ENCODE measurements around the gene PCDHGB2.

DNA sequence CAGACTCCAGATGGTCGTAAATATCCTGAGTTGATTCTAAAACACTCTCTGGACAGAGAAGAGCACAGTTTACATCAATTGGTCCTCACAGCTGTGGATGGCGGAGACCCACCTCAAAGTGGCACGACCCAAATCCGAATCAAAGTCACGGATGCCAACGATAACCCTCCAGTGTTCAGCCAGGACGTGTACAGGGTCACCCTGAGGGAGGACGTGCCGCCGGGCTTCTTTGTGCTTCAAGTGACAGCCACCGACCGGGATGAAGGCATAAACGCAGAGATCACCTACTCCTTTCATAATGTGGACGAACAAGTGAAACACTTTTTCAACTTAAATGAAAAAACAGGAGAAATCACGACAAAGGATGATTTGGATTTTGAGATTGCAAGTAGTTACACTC lies 891 bp downstream of the PCDHGB2 start:
- no peak for TF ChIP-seq CTCF (IDR thresholded peaks at IDR 0.05; ENCODE audit: poor library complexity)
- TF ChIP-seq EZH2 (IDR thresholded peaks at IDR 0.05; ENCODE audit: borderline replicate concordance) = no peak

Measured in hepatocyte (in vitro differentiated cells).